MCF 10A (cell line): ENCODE data around the gene PLCG2. TPM values are rescaled to one million over a fixed set of nuclear protein-coding genes. Genes with fewer than 3 reads are reported as not detected.
"Not testable (repeated sequence)": the region's sequence is repeated elsewhere in the genome, so short reads cannot be mapped to it uniquely, and the experiment has no call there.

Source experiments
- BruUV-seq: library from RNA; stranded (reverse); fragments of 400-500 nt; replicated peaks from 2 replicates; lab custom pipeline; 2021; lab: Mats Ljungman, UMichigan
- CTCF ChIA-PET: fragments of 300-600 bp; sonication (Branson Sonifier 250); formaldehyde crosslinking; extraction: SDS; loops from one replicate; lab custom pipeline; 2021; ENCODE audit warnings: antibody characterized with exemption, inconsistent platforms; lab: Yijun Ruan, JAX
- POLR2A ChIA-PET: fragments of 300-600, 350-650 bp; sonication (Branson Sonifier 250); formaldehyde crosslinking; extraction: SDS; loops from one replicate; lab custom pipeline; 2020; ENCODE audit warnings: antibody characterized with exemption, inconsistent platforms; lab: Yijun Ruan, JAX
- DNase-seq: peaks from one replicate; pipeline ENCODE4 v3.0.0-alpha.2; 2018; ENCODE audit not compliant: unreplicated experiment
- H3K27ac Mint-ChIP-seq: one replicate; pipeline ENCODE4 v1.8.0; 2022; ENCODE audit warnings: mild to moderate bottlenecking, low read depth, mixed read lengths; ENCODE audit not compliant: unreplicated experiment
- H3K27me3 Mint-ChIP-seq: one replicate; pipeline ENCODE4 v1.8.0; 2022; ENCODE audit warnings: mixed read lengths; ENCODE audit not compliant: insufficient read depth, unreplicated experiment
- H3K36me3 Mint-ChIP-seq: one replicate; pipeline ENCODE4 v1.8.0; 2022; ENCODE audit warnings: mild to moderate bottlenecking, moderate library complexity, mixed read lengths; ENCODE audit not compliant: insufficient read depth, unreplicated experiment
- H3K4me1 Mint-ChIP-seq: one replicate; pipeline ENCODE4 v1.8.0; 2022; ENCODE audit warnings: mixed read lengths; ENCODE audit not compliant: insufficient read depth, unreplicated experiment
- H3K4me3 Mint-ChIP-seq: one replicate; pipeline ENCODE4 v1.8.0; 2022; ENCODE audit warnings: mild to moderate bottlenecking, moderate library complexity, mixed read lengths; ENCODE audit not compliant: unreplicated experiment
- H3K9me3 Mint-ChIP-seq: one replicate; pipeline ENCODE4 v1.8.0; 2022; ENCODE audit warnings: mixed read lengths; ENCODE audit not compliant: unreplicated experiment
- intact Hi-C: fragments of 100-400 bp; cut with micrococcal nuclease; formaldehyde crosslinking; loops from 2 replicates; pipeline ENCODE4 v1.14.1; 2022
- total RNA-seq: library from RNA; stranded (reverse); gene quantifications from 2 replicates; pipeline ENCODE4 v1.2.3, GENCODE V29; 2022
- TF ChIP-seq, protein P1 (sequence below): fragments of 200-600 bp; IDR thresholded peaks from one replicate; pipeline ENCODE4 v1.8.0; 2022; ENCODE audit warnings: antibody characterized with exemption, mild to moderate bottlenecking; ENCODE audit not compliant: unreplicated experiment

Gene PLCG2
- total RNA-seq, 1 experiment from 2014 or later: 5.2 TPM

DNA sequence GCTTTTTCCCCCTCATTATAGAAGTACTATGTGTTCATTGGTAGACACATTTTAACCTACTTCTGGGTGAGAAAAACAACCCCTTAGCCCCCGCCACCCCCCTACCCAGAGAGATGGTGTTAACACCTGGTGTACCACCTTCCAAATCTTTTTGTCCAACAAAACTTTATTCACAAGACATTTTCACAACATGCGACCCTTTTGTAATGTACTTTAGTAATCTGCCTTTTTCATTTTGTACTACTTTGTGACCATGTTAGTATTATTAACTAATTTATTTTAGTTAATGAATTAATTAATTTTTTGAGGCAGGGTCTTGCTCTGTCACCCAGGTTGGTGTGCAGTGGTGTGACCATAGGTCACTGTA is 20.0 kb downstream of the PLCG2 start:
- CTCF ChIA-PET: no interaction called here

GRCh38 chr16:81801724-81802123 is 22.6 kb downstream of the PLCG2 start:
- H3K27me3 Mint-ChIP-seq, H3K9me3 Mint-ChIP-seq, POLR2A ChIA-PET: not testable (repeated sequence)

More for the DNA sequence above, 20.0 kb downstream of the PLCG2 start:
- no TSS peak for BruUV-seq
- H3K9me3 Mint-ChIP-seq: no peaks in the 10 kb centered on the region
- H3K4me1 Mint-ChIP-seq: peaks cover 6% of the 10 kb centered on the region
- H3K27me3 Mint-ChIP-seq: no peaks in the 10 kb centered on the region
- H3K27ac Mint-ChIP-seq: no peak overlapping the region
- intact Hi-C loops: no loop called here
- no peaks in the 10 kb centered on the region for H3K36me3 Mint-ChIP-seq
- no peak overlapping the region for H3K4me3 Mint-ChIP-seq
- TF ChIP-seq, protein P1, sequence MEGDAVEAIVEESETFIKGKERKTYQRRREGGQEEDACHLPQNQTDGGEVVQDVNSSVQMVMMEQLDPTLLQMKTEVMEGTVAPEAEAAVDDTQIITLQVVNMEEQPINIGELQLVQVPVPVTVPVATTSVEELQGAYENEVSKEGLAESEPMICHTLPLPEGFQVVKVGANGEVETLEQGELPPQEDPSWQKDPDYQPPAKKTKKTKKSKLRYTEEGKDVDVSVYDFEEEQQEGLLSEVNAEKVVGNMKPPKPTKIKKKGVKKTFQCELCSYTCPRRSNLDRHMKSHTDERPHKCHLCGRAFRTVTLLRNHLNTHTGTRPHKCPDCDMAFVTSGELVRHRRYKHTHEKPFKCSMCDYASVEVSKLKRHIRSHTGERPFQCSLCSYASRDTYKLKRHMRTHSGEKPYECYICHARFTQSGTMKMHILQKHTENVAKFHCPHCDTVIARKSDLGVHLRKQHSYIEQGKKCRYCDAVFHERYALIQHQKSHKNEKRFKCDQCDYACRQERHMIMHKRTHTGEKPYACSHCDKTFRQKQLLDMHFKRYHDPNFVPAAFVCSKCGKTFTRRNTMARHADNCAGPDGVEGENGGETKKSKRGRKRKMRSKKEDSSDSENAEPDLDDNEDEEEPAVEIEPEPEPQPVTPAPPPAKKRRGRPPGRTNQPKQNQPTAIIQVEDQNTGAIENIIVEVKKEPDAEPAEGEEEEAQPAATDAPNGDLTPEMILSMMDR: no peak
- POLR2A ChIA-PET: no interaction called here
- no peak for DNase-seq

DNA sequence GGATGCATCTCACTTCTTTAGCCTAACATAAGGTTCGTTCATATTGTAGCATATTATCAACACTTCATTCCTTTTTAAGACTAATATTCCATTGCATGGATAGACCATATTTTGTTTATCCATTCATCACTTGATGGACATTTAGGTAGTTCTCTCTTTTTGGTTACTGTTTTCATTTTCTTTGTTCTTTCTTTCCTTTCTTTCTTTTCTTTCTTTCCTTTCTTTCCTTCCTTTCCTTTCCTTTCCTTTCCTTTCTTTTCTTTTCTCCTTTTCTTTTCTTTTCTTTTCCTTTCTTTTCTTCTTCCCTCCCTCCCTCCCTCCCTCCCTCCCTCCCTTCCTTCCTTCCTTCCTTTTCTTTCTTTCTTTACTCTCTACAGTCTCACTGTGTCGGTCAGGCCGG is 24.2 kb downstream of the PLCG2 start:
- ChIA-PET CTCF (no interaction called here), POLR2A (no interaction called here)
- Mint-ChIP-seq H3K36me3 (no peaks in the 10 kb centered on the region), H3K27ac (no peak overlapping the region), H3K9me3 (no peaks in the 10 kb centered on the region), H3K4me3 (no peak overlapping the region), H3K4me1 (no peaks in the 10 kb centered on the region), H3K27me3 (no peaks in the 10 kb centered on the region)
- BruUV-seq: no TSS peak
- no peak for DNase-seq
- TF ChIP-seq, protein P1: no peak
- intact Hi-C loops: no loop called here

More at GRCh38 chr16:81801724-81802123, 22.6 kb downstream of the PLCG2 start:
- H3K27ac Mint-ChIP-seq, H3K36me3 Mint-ChIP-seq, H3K4me3 Mint-ChIP-seq, H3K4me1 Mint-ChIP-seq, intact Hi-C loops, DNase-seq, BruUV-seq, CTCF ChIA-PET: not testable (repeated sequence)

DNA sequence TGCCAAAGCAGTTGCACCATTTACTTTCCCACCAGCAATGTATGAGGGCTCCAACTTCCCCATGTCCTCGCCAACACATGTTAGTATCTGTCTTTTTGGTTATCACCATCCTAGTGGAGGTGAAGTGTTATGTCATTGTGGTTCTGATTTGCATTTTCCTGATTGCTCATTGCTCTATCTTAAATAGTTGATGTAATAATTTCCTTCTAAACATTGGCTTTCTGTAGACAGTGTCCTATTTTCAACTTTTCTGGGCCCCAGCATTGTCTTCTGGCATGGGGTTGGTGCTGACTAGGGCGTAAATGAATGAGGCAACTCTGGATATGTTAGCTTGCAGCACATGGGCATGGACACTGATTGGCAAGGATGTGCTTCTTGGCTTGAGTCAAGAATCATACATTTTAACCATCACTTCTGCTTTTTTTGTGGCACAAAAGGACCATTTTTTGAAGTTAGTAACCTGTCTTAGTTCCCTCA is 25.1 kb downstream of the PLCG2 start:
- no peak overlapping the region for H3K4me3 Mint-ChIP-seq
- TF ChIP-seq, protein P1: no peak
- no peaks in the 10 kb centered on the region for H3K27me3 Mint-ChIP-seq
- POLR2A ChIA-PET: interaction anchor here (0.6 kb wide), 1 partner anchor 599 kb away, joined by 3 read pairs; no protein-coding TSS in a partner anchor
- no peaks in the 10 kb centered on the region for H3K9me3 Mint-ChIP-seq
- H3K4me1 Mint-ChIP-seq: no peaks in the 10 kb centered on the region
- BruUV-seq: no TSS peak
- intact Hi-C loops: no loop called here
- CTCF ChIA-PET: interaction anchor here (0.9 kb wide), 2 partner anchors 15 to 70 kb away, joined by 3 read pairs; no protein-coding TSS in a partner anchor
- no peaks in the 10 kb centered on the region for H3K36me3 Mint-ChIP-seq
- no peak overlapping the region for H3K27ac Mint-ChIP-seq
- no peak for DNase-seq

GRCh38 chr16:81806696-81807095 is 27.6 kb downstream of the PLCG2 start:
- Mint-ChIP-seq H3K36me3 (no peaks in the 10 kb centered on the region), H3K4me3 (no peak overlapping the region), H3K4me1 (no peaks in the 10 kb centered on the region), H3K9me3 (no peaks in the 10 kb centered on the region), H3K27ac (no peak overlapping the region), H3K27me3 (no peaks in the 10 kb centered on the region)
- intact Hi-C loops: no loop called here
- BruUV-seq: no TSS peak
- TF ChIP-seq, protein P1: no peak
- ChIA-PET POLR2A (no interaction called here), CTCF (interaction anchor here (0.6 to 1.2 kb wide), 3 partner anchors 39 to 456 kb away, joined by 3 to 6 read pairs (median 3); no protein-coding TSS in a partner anchor)
- DNase-seq: no peak
